Stomach (tissue), 4 donors: ENCODE results near the gene RNF213.

Experiments used
- POLR2A ChIP-seq, 4 donors: fragments of 450-650 bp; IDR thresholded peaks; one replicate each; pipeline ENCODE4 v1.6.1; 2016; ENCODE audit warnings: antibody characterized with exemption in 4 of 4, control low read depth in 2 of 4, mild to moderate bottlenecking in 1 of 4, moderate library complexity in 1 of 4
- POLR2AphosphoS5 ChIP-seq, 3 donors: sonication (generic); formaldehyde crosslinking; IDR thresholded peaks; one replicate each; pipeline ENCODE4 v1.6.1; 2016; ENCODE audit warnings: antibody characterized with exemption in 3 of 3

- TF ChIP-seq POLR2AphosphoS5 (IDR thresholded peaks at IDR 0.05) (no peak), POLR2A (IDR thresholded peaks at IDR 0.05) (no peak)
Measured at GRCh38 chr17:80361495-80362220, 101.0 kb downstream of the RNF213 start.
